MM.1S (cell line): ENCODE measurements around the gene SPACA9.

Experiments used
- CTCF ChIP-seq: fragments of 300-600 bp; sonication (generic); IDR thresholded peaks from 2 replicates; pipeline ENCODE4 v1.5.1; 2016; ENCODE audit warnings: antibody characterized with exemption, low read length, mixed read lengths
- EZH2phosphoT487 ChIP-seq: fragments of 300-600 bp; sonication (generic); IDR thresholded peaks from 2 replicates; pipeline ENCODE4 v1.6.1; 2018; ENCODE audit warnings: antibody characterized with exemption, low read length

- no peak for TF ChIP-seq CTCF
- TF ChIP-seq EZH2phosphoT487 = no peak
Observed at GRCh38 chr9:132855904-132856303, 22.8 kb upstream of the SPACA9 start.
